ENCODE measurements around the gene SYNE1. TPM values are rescaled to one million over a fixed set of nuclear protein-coding genes. Genes with fewer than 3 reads are reported as not detected.

SYNE1 gene
- total and polyA plus RNA-seq, 2 of the 8 experiments (the other 6 are each of a cell fraction or from before 2014, with no cell fraction given), result 2.8 to 5.5 TPM

- Histone ChIP-seq H3K79me1 (ENCODE audit: low read depth, low read length) (no peaks in the 10 kb centered on the region), H3K4me2 (ENCODE audit: insufficient read depth in 1 of 2, low read depth in 2 of 2, low read length in 2 of 2) (no peak overlapping the region), H2AK5ac (ENCODE audit: low read depth, low read length) (no peak overlapping the region), H3K27ac (ENCODE audit: low read depth, low read length) (no peak overlapping the region), H2BK15ac (ENCODE audit: low read length) (no peak overlapping the region), H2AFZ (ENCODE audit: low read length) (no peak overlapping the region), H3K56ac (replicated peaks; ENCODE audit: insufficient read length, low read depth, low read length) (no peak overlapping the region), H4K20me1 (replicated peaks in 1 of 2; ENCODE audit: control insufficient read depth in 1 of 2, insufficient read depth in 2 of 2, low read length in 2 of 2) (no peaks in the 10 kb centered on the region), H2BK5ac (ENCODE audit: low read depth, low read length) (no peak overlapping the region), H3K9me3 (ENCODE audit: insufficient read depth in 2 of 2, low read depth in 1 of 2, low read length in 1 of 2) (no peaks in the 10 kb centered on the region), H2BK12ac (ENCODE audit: low read depth, low read length) (no peak overlapping the region), H3K79me2 (ENCODE audit: control insufficient read depth in 1 of 2, insufficient read depth in 2 of 2, low read length in 2 of 2) (no peaks in the 10 kb centered on the region), H3K18ac (ENCODE audit: extremely low read depth, low read length) (no peak overlapping the region), H4K8ac (ENCODE audit: extremely low read depth, insufficient read depth, low read length) (no peak overlapping the region; the same call in 1 of the 2 replicates), H3K9ac (replicated peaks in 1 of 4; ENCODE audit: extremely low read depth in 1 of 4, low read depth in 3 of 4, low read length in 3 of 4) (no peak overlapping the region), H4K91ac (replicated peaks; ENCODE audit: insufficient read length, low read length) (no peak overlapping the region), H3K14ac (ENCODE audit: insufficient read length) (no peak overlapping the region), H3K4me1 (replicated peaks in 1 of 4; ENCODE audit: control insufficient read depth in 3 of 4, insufficient read depth in 4 of 4, low read length in 3 of 4) (peaks cover 0 to 3% (median 0%) of the 10 kb centered on the region in 4 experiments; a peak in 1 of 7 replicates), H2BK120ac (replicated peaks; ENCODE audit: low read depth, low read length) (no peak overlapping the region), H3K23me2 (ENCODE audit: low read depth, low read length) (no peaks in the 10 kb centered on the region), H3K4me3 (ENCODE audit: extremely low read depth in 1 of 4, insufficient read depth in 2 of 4, low read depth in 3 of 4, low read length in 4 of 4) (no peak overlapping the region), H3K4ac (replicated peaks; ENCODE audit: insufficient read length, low read depth, low read length) (no peak overlapping the region), H3K23ac (ENCODE audit: insufficient read length) (no peak overlapping the region), H4K5ac (ENCODE audit: insufficient read length, low read depth, low read length) (no peak overlapping the region), H3K27me3 (replicated peaks in 1 of 4; ENCODE audit: control insufficient read depth in 3 of 4, extremely low read depth in 1 of 4, insufficient read depth in 3 of 4, low read length in 3 of 4) (no peaks in the 10 kb centered on the region), H3K36me3 (ENCODE audit: control insufficient read depth in 2 of 4, insufficient read depth in 4 of 4, low read length in 3 of 4) (no peaks in the 10 kb centered on the region), H2BK20ac (ENCODE audit: low read length) (no peak overlapping the region)
- 93% methylated on average over 14 of the region's 14 CpGs; no CpG with 5 or more reads in 1 of the 2 experiments for WGBS, 2 experiments (ENCODE audit: extremely low coverage in 1 of 2, insufficient coverage in 1 of 2, insufficient read length in 1 of 2, insufficient replicate concordance in 2 of 2, low coverage in 1 of 2, low lambda C conversion rate in 2 of 2, missing lambda C conversion rate in 1 of 2)
- DNase-seq (ENCODE audit: low read depth in 1 of 2, low spot score in 2 of 2), result no peak
- ChIA-PET POLR2A (ENCODE audit: partially characterized antibody) (no interaction called here), CTCF (ENCODE audit: partially characterized antibody) (interaction anchor here (0.7 to 5.2 kb wide), 6 partner anchors 14 to 333 kb away, joined by 3 to 29 read pairs (median 5); no protein-coding TSS in a partner anchor)
- FAIRE-seq, result no peak
- TF ChIP-seq SIRT6 (IDR thresholded peaks at IDR 0.05; ENCODE audit: low read length), result no peak
- no peak for TF ChIP-seq RBBP5 (IDR thresholded peaks at IDR 0.05; ENCODE audit: borderline replicate concordance, low read depth, low read length)
- no peak for TF ChIP-seq BACH1 (IDR thresholded peaks at IDR 0.05; ENCODE audit: low read length)
- no peak for TF ChIP-seq NANOG (IDR thresholded peaks at IDR 0.05; ENCODE audit: insufficient read depth, low read depth, low read length, poor library complexity, severe bottlenecking)
- no peak for TF ChIP-seq YY1 (IDR thresholded peaks at IDR 0.05; ENCODE audit: low read depth, low read length)
- no peak for TF ChIP-seq MAFK (IDR thresholded peaks at IDR 0.05; ENCODE audit: low read depth, low read length)
- no peak for TF ChIP-seq POLR2AphosphoS5 (IDR thresholded peaks at IDR 0.05; ENCODE audit: low read depth, low read length)
- TF ChIP-seq, protein P1, sequence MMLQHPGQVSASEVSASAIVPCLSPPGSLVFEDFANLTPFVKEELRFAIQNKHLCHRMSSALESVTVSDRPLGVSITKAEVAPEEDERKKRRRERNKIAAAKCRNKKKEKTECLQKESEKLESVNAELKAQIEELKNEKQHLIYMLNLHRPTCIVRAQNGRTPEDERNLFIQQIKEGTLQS (IDR thresholded peaks at IDR 0.05; ENCODE audit: insufficient read depth, low read depth, low read length), result no peak
- TF ChIP-seq TEAD4 (IDR thresholded peaks at IDR 0.05; ENCODE audit: low read depth, low read length), result no peak
- no peak for TF ChIP-seq SP1 (IDR thresholded peaks at IDR 0.05; ENCODE audit: low read depth, low read length)
- no peak for TF ChIP-seq JUND (IDR thresholded peaks at IDR 0.05; ENCODE audit: low read length)
- TF ChIP-seq RFX5 (IDR thresholded peaks at IDR 0.05; ENCODE audit: borderline replicate concordance, low read depth, low read length), result no peak
These were observed 538.5 kb downstream of the SYNE1 start for GRCh38 chr6:152098683-152099082.

Measured in H1 (cell line).